Measurements from ENCODE around the gene MST1R. TPM values are rescaled to one million over a fixed set of nuclear protein-coding genes. Genes with fewer than 3 reads are reported as not detected.

Gene MST1R
- total and polyA plus RNA-seq, 2 of the 4 experiments (the other 2 are of a cell fraction) = under 0.01 to 0.14 TPM

- H4K91ac ChIP-seq (ENCODE audit: insufficient read depth, low read depth, low read length) = no peak overlapping the region
- no peak overlapping the region for H2BK20ac ChIP-seq (ENCODE audit: low read depth, low read length)
- ChIA-PET CTCF (no interaction called here), POLR2A (ENCODE audit: unreplicated experiment) (interaction anchor here (0.5 kb wide), 1 partner anchor 21 kb away, joined by 4 read pairs; no protein-coding TSS in a partner anchor)
- 100% methylated on average over 1 of the region's 8 CpGs; no CpG with 5 or more reads in 1 of the 2 experiments for WGBS, 2 experiments (ENCODE audit: extremely low coverage in 2 of 2, insufficient read length in 1 of 2)
- H2AK9ac ChIP-seq (replicated peaks; ENCODE audit: low read depth, low read length, poor library complexity) = no peak overlapping the region
- no peaks in the 10 kb centered on the region for H3K79me1 ChIP-seq (ENCODE audit: low read depth in 1 of 2, low read length in 2 of 2)
- no peak overlapping the region for H3K14ac ChIP-seq (replicated peaks; ENCODE audit: low read depth, low read length)
- no peak overlapping the region for H2BK5ac ChIP-seq (ENCODE audit: low read depth, low read length, poor library complexity, severe bottlenecking)
- H2BK120ac ChIP-seq (ENCODE audit: low read depth, low read length) = no peak overlapping the region
- no peak overlapping the region for H3K4ac ChIP-seq (ENCODE audit: low read depth, low read length)
- H3K36me3 ChIP-seq (ENCODE audit: control insufficient read depth, insufficient read depth, low read length) = no peaks in the 10 kb centered on the region
- ATAC-seq (ENCODE audit: low read depth) (peak; percentile 66), DNase-seq (peak; percentile 22)
- H4K8ac ChIP-seq (ENCODE audit: low read depth in 2 of 2, low read length in 2 of 2) = no peak overlapping the region
- no peaks in the 10 kb centered on the region for H3K27me3 ChIP-seq (ENCODE audit: control insufficient read depth, insufficient read depth, low read length)
- no peak overlapping the region for H3K23ac ChIP-seq (ENCODE audit: low read depth, low read length)
- in situ Hi-C loops (cut with MboI; ENCODE audit: low sequenced_read_pairs) (no loop called here), intact Hi-C loops (cut with micrococcal nuclease) (no loop called here), dilution Hi-C loops (cut with HindIII; ENCODE audit: low sequenced_read_pairs, unreplicated experiment) (no loop called here)
- H3K4me3 ChIP-seq (ENCODE audit: insufficient read depth, low read depth, low read length) = no peak overlapping the region
- no peaks in the 10 kb centered on the region for H3K9me3 ChIP-seq (ENCODE audit: control insufficient read depth, insufficient read depth, low read length)
- no peaks in the 10 kb centered on the region for H4K20me1 ChIP-seq (ENCODE audit: insufficient read depth, low read length)
- no peak overlapping the region for H3K56ac ChIP-seq (ENCODE audit: extremely low read depth, insufficient read depth, low read length)
- BruUV-seq (replicated peaks) = no TSS peak
- H3K18ac ChIP-seq (ENCODE audit: low read depth, low read length) = no peak overlapping the region
- H4K5ac ChIP-seq (ENCODE audit: low read depth, low read length) = no peak overlapping the region
- TF ChIP-seq MAZ (IDR thresholded peaks at IDR 0.05; ENCODE audit: borderline replicate concordance, low read depth, low read length) (no peak), MAFK (IDR thresholded peaks at IDR 0.05; ENCODE audit: low read depth, low read length) (no peak), RAD21 (IDR thresholded peaks at IDR 0.05; ENCODE audit: low read length) (no peak), MXI1 (IDR thresholded peaks at IDR 0.05; ENCODE audit: borderline replicate concordance, low read depth, low read length) (no peak), CHD1 (IDR thresholded peaks at IDR 0.05; ENCODE audit: low read depth, low read length) (no peak), BHLHE40 (IDR thresholded peaks at IDR 0.05; ENCODE audit: low read depth, low read length) (no peak), CEBPB (IDR thresholded peaks at IDR 0.05; ENCODE audit: low read depth, low read length) (no peak)
- TF ChIP-seq, protein P1, sequence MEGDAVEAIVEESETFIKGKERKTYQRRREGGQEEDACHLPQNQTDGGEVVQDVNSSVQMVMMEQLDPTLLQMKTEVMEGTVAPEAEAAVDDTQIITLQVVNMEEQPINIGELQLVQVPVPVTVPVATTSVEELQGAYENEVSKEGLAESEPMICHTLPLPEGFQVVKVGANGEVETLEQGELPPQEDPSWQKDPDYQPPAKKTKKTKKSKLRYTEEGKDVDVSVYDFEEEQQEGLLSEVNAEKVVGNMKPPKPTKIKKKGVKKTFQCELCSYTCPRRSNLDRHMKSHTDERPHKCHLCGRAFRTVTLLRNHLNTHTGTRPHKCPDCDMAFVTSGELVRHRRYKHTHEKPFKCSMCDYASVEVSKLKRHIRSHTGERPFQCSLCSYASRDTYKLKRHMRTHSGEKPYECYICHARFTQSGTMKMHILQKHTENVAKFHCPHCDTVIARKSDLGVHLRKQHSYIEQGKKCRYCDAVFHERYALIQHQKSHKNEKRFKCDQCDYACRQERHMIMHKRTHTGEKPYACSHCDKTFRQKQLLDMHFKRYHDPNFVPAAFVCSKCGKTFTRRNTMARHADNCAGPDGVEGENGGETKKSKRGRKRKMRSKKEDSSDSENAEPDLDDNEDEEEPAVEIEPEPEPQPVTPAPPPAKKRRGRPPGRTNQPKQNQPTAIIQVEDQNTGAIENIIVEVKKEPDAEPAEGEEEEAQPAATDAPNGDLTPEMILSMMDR (conservative IDR thresholded peaks at IDR 0.05; ENCODE audit: low read depth, low read length) = no peak
- H3K4me1 ChIP-seq (ENCODE audit: control insufficient read depth, insufficient read depth, low read length) = peaks cover 10% of the 10 kb centered on the region
- no peak overlapping the region for H2BK15ac ChIP-seq (ENCODE audit: low read depth, low read length)
- no peak overlapping the region for H3K4me2 ChIP-seq (ENCODE audit: low read depth, low read length)
- H3K27ac ChIP-seq (ENCODE audit: insufficient read depth, low read length) = no peak overlapping the region
- no peak overlapping the region for H3K9ac ChIP-seq (ENCODE audit: low read depth, low read length)
- H2AFZ ChIP-seq (replicated peaks; ENCODE audit: low read length, poor library complexity) = no peak overlapping the region
- H2AK5ac ChIP-seq (ENCODE audit: low read depth, low read length) = no peak overlapping the region
- H3K9me1 ChIP-seq (ENCODE audit: insufficient read depth, low read length) = peaks cover 2% of the 10 kb centered on the region; the same call in 1 of the 2 replicates
These were observed 3.1 kb downstream of the MST1R start for GRCh38 chr3:49900491-49901153.
